Measurements from ENCODE around the gene KRT27.

DNA sequence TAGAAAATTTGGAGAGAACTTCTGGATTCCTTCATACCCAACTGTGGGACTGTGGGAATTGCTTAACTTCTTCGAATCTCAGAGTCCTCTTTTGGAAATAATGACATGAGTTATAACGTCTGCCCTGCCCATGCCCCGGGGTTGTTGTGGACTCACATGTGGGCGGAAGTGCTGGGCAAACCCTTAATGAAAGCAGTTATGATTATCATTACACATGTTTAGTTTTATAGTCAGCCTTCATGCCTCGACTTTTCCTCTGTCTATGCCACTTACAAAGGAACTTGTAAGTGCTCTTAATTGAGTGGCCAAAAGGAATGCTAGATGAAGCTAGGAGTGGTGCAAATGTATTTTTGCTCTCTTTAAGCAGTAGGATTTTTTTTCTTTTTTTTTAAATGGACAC lies 3.9 kb downstream of the KRT27 start:
- no peak for TF ChIP-seq CTCF (IDR thresholded peaks at IDR 0.05)
- TF ChIP-seq POLR2A (IDR thresholded peaks at IDR 0.05), result no peak
